ENCODE results near the gene TGDS.

- TF ChIP-seq, protein P1, sequence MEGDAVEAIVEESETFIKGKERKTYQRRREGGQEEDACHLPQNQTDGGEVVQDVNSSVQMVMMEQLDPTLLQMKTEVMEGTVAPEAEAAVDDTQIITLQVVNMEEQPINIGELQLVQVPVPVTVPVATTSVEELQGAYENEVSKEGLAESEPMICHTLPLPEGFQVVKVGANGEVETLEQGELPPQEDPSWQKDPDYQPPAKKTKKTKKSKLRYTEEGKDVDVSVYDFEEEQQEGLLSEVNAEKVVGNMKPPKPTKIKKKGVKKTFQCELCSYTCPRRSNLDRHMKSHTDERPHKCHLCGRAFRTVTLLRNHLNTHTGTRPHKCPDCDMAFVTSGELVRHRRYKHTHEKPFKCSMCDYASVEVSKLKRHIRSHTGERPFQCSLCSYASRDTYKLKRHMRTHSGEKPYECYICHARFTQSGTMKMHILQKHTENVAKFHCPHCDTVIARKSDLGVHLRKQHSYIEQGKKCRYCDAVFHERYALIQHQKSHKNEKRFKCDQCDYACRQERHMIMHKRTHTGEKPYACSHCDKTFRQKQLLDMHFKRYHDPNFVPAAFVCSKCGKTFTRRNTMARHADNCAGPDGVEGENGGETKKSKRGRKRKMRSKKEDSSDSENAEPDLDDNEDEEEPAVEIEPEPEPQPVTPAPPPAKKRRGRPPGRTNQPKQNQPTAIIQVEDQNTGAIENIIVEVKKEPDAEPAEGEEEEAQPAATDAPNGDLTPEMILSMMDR (IDR thresholded peaks at IDR 0.05) = no peak
- no peak for TF ChIP-seq POLR2A (IDR thresholded peaks at IDR 0.05)
These were observed 51.0 kb downstream of the TGDS start for GRCh38 chr13:94544922-94545321.
